ENCODE measurements around the gene FOXP4.

Gene FOXP4

GRCh38 chr6:41545703-41546474 lies at the start of gene FOXP4:
Gene FOXP4, plus strand, starts transcription at chr6:41546381. Its CDS starts 19,380 bp downstream, at chr6:41565761.
- ATAC-seq (ENCODE audit: low read depth) (peak; percentile 85), DNase-seq (ENCODE audit: low spot score in 2 of 2) (peak; percentile 71 to 76)
- H3K36me3 Mint-ChIP-seq = no peaks in the 10 kb centered on the region
- H3K27me3 Mint-ChIP-seq = no peaks in the 10 kb centered on the region
- H3K4me3 Mint-ChIP-seq = peak within 1 kb of the TSS; percentile 95
- peaks cover 17% of the 10 kb centered on the region for H3K4me1 Mint-ChIP-seq
- no peaks in the 10 kb centered on the region for H3K9me3 Mint-ChIP-seq
- peak within 1 kb of the TSS; percentile 64 for H3K27ac Mint-ChIP-seq

GRCh38 chr6:41497573-41497972 lies 48.6 kb upstream of the FOXP4 start:
- Mint-ChIP-seq H3K27ac (no peak overlapping the region), H3K36me3 (no peaks in the 10 kb centered on the region), H3K4me1 (peaks cover 5% of the 10 kb centered on the region), H3K27me3 (peaks cover 4% of the 10 kb centered on the region), H3K9me3 (no peaks in the 10 kb centered on the region), H3K4me3 (no peak overlapping the region)
- DNase-seq (ENCODE audit: low spot score in 2 of 2) = no peak
- ATAC-seq (ENCODE audit: low read depth) = no peak

GRCh38 chr6:41497994-41498393 lies 48.2 kb upstream of the FOXP4 start:
- ATAC-seq (ENCODE audit: low read depth) (no peak), DNase-seq (ENCODE audit: low spot score in 2 of 2) (no peak)
- Mint-ChIP-seq H3K27me3 (peaks cover 6% of the 10 kb centered on the region), H3K36me3 (no peaks in the 10 kb centered on the region), H3K4me1 (peaks cover 5% of the 10 kb centered on the region), H3K27ac (no peak overlapping the region), H3K4me3 (no peak overlapping the region), H3K9me3 (no peaks in the 10 kb centered on the region)

- Mint-ChIP-seq H3K4me1 (peaks cover 4% of the 10 kb centered on the region), H3K27me3 (peaks cover 6% of the 10 kb centered on the region), H3K27ac (no peak overlapping the region), H3K4me3 (no peak overlapping the region), H3K9me3 (no peaks in the 10 kb centered on the region), H3K36me3 (no peaks in the 10 kb centered on the region)
- no peak for ATAC-seq (ENCODE audit: low read depth)
- no peak for DNase-seq (ENCODE audit: low spot score in 2 of 2)
Observed at GRCh38 chr6:41498968-41499599, 47.1 kb upstream of the FOXP4 start.

GRCh38 chr6:41500561-41500960 lies 45.6 kb upstream of the FOXP4 start:
- peaks cover 9% of the 10 kb centered on the region for H3K4me1 Mint-ChIP-seq
- peaks cover 2% of the 10 kb centered on the region for H3K36me3 Mint-ChIP-seq
- H3K9me3 Mint-ChIP-seq = no peaks in the 10 kb centered on the region
- H3K27ac Mint-ChIP-seq = no peak overlapping the region
- no peak for ATAC-seq (ENCODE audit: low read depth)
- no peak for DNase-seq (ENCODE audit: low spot score in 2 of 2)
- peaks cover 7% of the 10 kb centered on the region for H3K27me3 Mint-ChIP-seq
- no peak overlapping the region for H3K4me3 Mint-ChIP-seq

- H3K36me3 Mint-ChIP-seq = peaks cover 2% of the 10 kb centered on the region
- H3K4me1 Mint-ChIP-seq = peaks cover 12% of the 10 kb centered on the region
- no peaks in the 10 kb centered on the region for H3K9me3 Mint-ChIP-seq
- DNase-seq (ENCODE audit: low spot score in 2 of 2) (no peak), ATAC-seq (ENCODE audit: low read depth) (no peak)
- no peak overlapping the region for H3K27ac Mint-ChIP-seq
- H3K27me3 Mint-ChIP-seq = peaks cover 7% of the 10 kb centered on the region
- H3K4me3 Mint-ChIP-seq = no peak overlapping the region
Observed at GRCh38 chr6:41502566-41502916, 43.6 kb upstream of the FOXP4 start.

GRCh38 chr6:41502917-41503671 lies 43.1 kb upstream of the FOXP4 start:
- Mint-ChIP-seq H3K36me3 (peaks cover 2% of the 10 kb centered on the region), H3K27ac (no peak overlapping the region), H3K27me3 (peaks cover 9% of the 10 kb centered on the region), H3K4me1 (peaks cover 12% of the 10 kb centered on the region), H3K4me3 (peak overlapping the region; percentile 12), H3K9me3 (no peaks in the 10 kb centered on the region)
- ATAC-seq (ENCODE audit: low read depth) = no peak
- DNase-seq (ENCODE audit: low spot score in 2 of 2) = no peak

- H3K27ac Mint-ChIP-seq = no peak overlapping the region
- no peaks in the 10 kb centered on the region for H3K9me3 Mint-ChIP-seq
- H3K27me3 Mint-ChIP-seq = peaks cover 7% of the 10 kb centered on the region
- DNase-seq (ENCODE audit: low spot score in 2 of 2) = peak; percentile 7 to 41
- peaks cover 12% of the 10 kb centered on the region for H3K4me1 Mint-ChIP-seq
- peaks cover 2% of the 10 kb centered on the region for H3K36me3 Mint-ChIP-seq
- peak; percentile 12 for ATAC-seq (ENCODE audit: low read depth)
- peak overlapping the region; percentile 84 for H3K4me3 Mint-ChIP-seq
Observed at GRCh38 chr6:41503827-41504465, 42.2 kb upstream of the FOXP4 start.

GRCh38 chr6:41504466-41505121 lies 41.6 kb upstream of the FOXP4 start:
- H3K36me3 Mint-ChIP-seq = peaks cover 2% of the 10 kb centered on the region
- no peaks in the 10 kb centered on the region for H3K9me3 Mint-ChIP-seq
- H3K4me1 Mint-ChIP-seq = peaks cover 12% of the 10 kb centered on the region
- peak overlapping the region; percentile 84 for H3K4me3 Mint-ChIP-seq
- peak overlapping the region; percentile 4 for H3K27ac Mint-ChIP-seq
- ATAC-seq (ENCODE audit: low read depth) (peak; percentile 5), DNase-seq (ENCODE audit: low spot score in 2 of 2) (no peak)
- H3K27me3 Mint-ChIP-seq = peaks cover 7% of the 10 kb centered on the region

GRCh38 chr6:41505122-41506049 lies 40.8 kb upstream of the FOXP4 start:
- Mint-ChIP-seq H3K4me1 (peaks cover 12% of the 10 kb centered on the region), H3K36me3 (peaks cover 2% of the 10 kb centered on the region), H3K27ac (peak overlapping the region; percentile 4), H3K9me3 (no peaks in the 10 kb centered on the region), H3K4me3 (peak overlapping the region; percentile 76), H3K27me3 (peaks cover 7% of the 10 kb centered on the region)
- ATAC-seq (ENCODE audit: low read depth) (peak; percentile 98), DNase-seq (ENCODE audit: low spot score in 2 of 2) (peak; percentile 55 to 67)

GRCh38 chr6:41508479-41508878 lies 37.7 kb upstream of the FOXP4 start:
- no peak overlapping the region for H3K4me3 Mint-ChIP-seq
- H3K27ac Mint-ChIP-seq = no peak overlapping the region
- H3K9me3 Mint-ChIP-seq = no peaks in the 10 kb centered on the region
- H3K36me3 Mint-ChIP-seq = peaks cover 2% of the 10 kb centered on the region
- peaks cover 6% of the 10 kb centered on the region for H3K27me3 Mint-ChIP-seq
- ATAC-seq (ENCODE audit: low read depth) = no peak
- H3K4me1 Mint-ChIP-seq = peaks cover 12% of the 10 kb centered on the region
- DNase-seq (ENCODE audit: low spot score in 2 of 2) = no peak

- H3K27ac Mint-ChIP-seq = no peak overlapping the region
- ATAC-seq (ENCODE audit: low read depth) (no peak), DNase-seq (ENCODE audit: low spot score in 2 of 2) (no peak)
- no peak overlapping the region for H3K4me3 Mint-ChIP-seq
- H3K36me3 Mint-ChIP-seq = peaks cover 1% of the 10 kb centered on the region
- H3K27me3 Mint-ChIP-seq = peaks cover 5% of the 10 kb centered on the region
- H3K9me3 Mint-ChIP-seq = no peaks in the 10 kb centered on the region
- H3K4me1 Mint-ChIP-seq = peaks cover 9% of the 10 kb centered on the region
Observed at GRCh38 chr6:41509580-41509979, 36.6 kb upstream of the FOXP4 start.
